HG03066 (cell line): Measurements from ENCODE around the gene MAPKAP1.
A peak's percentile ranks its signal among the peaks of the same experiment; 100 is the strongest.

Source experiments
- ATAC-seq: cut with Tn5 transposase; IDR thresholded peaks from one replicate; pipeline ENCODE4 v1.9.1; 2021; ENCODE audit warnings: low read depth; ENCODE audit not compliant: unreplicated experiment

The MAPKAP1 gene

GRCh38 chr9:125646621-125647100, 60.3 kb downstream of the MAPKAP1 start:
- no peak for ATAC-seq

GRCh38 chr9:125646217-125646616, 60.8 kb downstream of the MAPKAP1 start:
- no peak for ATAC-seq

DNA sequence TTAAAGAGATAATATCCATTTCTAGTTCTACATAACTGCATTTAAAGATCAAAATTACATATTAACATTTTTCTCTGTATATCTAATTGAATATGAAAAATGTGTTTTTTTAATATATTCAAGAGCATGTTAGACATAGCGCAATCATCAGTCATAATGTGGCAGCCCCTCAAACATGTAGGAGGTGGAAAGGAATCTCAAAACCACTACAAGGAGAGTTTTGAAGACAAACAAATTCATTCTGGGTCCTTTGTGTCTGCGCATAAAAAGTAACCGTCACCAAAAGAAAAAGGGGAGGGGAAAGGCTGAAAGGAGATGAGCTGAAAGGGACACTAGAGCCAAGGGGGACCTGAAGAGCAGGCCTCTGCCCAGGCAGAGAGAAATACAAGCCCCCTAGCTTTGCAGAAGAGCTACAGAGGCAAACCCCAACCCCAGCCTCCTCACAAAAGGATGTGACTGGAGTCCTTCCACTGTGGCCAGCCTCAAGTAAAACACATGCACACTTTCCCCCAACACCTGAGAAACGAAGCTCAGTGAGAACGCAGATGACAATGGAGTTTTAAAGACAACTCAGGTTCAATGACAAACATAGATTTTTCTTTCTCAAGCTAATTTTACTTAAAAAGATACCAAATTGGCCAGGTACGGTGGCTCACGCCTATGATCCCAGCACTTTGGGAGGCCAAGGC, 62.0 kb downstream of the MAPKAP1 start:
- ATAC-seq = no peak

DNA sequence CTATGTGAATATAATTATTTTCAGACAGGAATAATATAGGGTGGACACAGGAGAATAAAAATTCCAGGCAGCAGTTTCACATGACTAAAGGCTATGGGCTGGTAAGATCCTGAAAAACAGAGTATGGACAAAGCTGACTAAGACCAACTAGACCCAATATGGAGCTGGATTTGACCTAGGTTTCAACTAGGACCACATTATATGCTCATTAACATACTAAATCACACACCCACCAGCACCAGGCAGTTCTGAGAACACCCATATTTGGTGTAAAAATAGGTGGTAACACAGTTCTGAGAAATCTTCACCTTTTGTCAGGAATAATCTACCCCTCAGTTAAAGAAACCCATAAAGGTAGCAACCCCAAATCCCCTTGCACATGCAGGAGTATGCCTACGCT, 64.7 kb downstream of the MAPKAP1 start:
- no peak for ATAC-seq

- no peak for ATAC-seq
Measured at GRCh38 chr9:125639057-125639456, 68.0 kb downstream of the MAPKAP1 start.

GRCh38 chr9:125638239-125639045, 68.6 kb downstream of the MAPKAP1 start:
- no peak for ATAC-seq

- ATAC-seq = no peak
Measured at GRCh38 chr9:125637241-125637640, 69.8 kb downstream of the MAPKAP1 start.

GRCh38 chr9:125635888-125636287, 71.1 kb downstream of the MAPKAP1 start:
- no peak for ATAC-seq

DNA sequence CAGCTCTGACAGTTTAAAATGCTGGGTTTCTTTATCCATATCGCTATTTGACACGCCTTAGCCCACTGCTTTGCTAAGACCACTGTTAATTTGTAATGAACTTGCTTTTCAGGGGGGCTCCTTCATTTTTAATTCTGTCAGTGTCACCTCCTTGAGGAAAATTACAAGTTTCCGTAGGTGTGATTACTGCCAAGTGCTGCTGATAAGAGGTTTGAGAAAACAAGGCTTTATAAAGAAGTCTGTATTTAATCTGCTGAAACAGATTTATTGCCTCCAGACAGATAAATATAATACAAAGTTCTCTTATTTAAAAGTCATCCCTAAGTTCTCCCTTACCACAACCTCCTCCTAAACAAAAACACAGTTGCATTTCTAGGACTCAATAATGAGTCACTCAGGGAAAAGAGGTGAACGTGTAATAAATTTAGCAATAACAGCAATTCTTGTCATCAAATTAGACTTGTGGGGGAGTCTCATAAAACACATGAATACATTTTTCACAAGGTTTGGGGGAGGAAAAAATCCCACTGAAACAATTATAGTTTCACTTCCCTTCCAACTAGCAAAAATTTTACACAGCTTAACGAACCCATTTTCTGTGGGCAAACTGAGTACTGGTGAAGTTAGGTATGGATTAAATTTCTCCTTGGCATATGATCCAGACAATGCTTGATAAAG, 72.8 kb downstream of the MAPKAP1 start:
- no peak for ATAC-seq

- no peak for ATAC-seq
Measured at GRCh38 chr9:125633116-125633745, 73.8 kb downstream of the MAPKAP1 start.

- peak; percentile 54 for ATAC-seq
Measured at GRCh38 chr9:125632321-125633115, 74.5 kb downstream of the MAPKAP1 start.

- no peak for ATAC-seq
Measured at GRCh38 chr9:125631391-125632085, 75.5 kb downstream of the MAPKAP1 start.

DNA sequence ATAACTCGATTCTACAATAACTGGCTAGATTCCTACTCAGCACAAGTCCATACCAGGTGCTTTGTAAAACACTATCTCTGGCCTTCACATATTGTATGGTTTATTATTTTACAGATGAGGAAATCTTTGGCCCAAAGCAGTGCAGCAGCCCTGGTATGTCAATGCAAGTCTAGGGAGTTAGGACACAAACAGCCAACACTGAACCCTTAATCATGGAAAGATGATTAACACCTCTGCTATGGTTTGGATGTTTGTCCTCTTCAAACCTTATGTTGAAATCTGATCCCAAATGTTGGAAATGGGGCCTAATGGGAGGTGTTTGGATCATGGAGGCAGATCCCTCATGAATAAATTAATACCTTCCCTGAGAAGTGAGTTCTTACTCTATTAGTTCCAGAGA, 76.6 kb downstream of the MAPKAP1 start:
- ATAC-seq = no peak

DNA sequence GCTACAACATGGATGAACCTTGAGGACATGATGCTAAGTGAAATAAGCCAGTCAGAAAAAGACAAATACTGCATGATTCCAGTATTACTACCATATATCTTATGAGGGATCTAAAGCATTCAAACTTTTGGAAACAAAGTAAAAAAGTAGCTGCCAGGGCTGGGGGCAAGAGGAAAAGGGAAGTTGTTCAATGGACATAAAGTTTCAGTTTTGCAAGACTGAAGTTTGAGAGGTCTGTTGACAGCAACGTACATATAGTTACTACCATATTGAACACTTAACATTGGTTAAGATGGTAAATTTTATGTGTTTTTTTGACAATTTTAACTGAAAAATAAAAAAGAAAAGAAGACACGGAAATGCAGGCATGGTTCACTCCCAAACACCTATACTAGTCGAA, 77.6 kb downstream of the MAPKAP1 start:
- ATAC-seq = no peak

DNA sequence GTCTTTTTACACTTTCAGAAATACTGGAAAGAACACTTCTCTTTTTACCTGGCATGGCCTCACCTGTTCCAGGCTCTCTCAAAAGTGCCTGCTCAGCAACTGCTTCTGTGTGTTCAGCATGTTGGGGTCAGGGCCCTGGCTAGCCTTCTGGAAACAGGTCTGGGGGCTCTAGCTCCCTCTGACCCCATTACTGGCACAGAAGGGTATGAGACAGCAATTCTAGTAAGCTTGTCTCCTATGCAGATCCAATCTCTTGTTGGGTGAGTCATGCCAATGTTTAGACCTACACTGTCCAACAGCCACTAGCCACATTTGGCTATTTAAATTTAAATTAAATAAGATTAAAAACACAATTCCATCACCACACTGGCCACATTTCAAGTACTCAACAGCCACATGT, 80.8 kb downstream of the MAPKAP1 start:
- ATAC-seq = no peak

GRCh38 chr9:125621170-125621569, 85.8 kb downstream of the MAPKAP1 start:
- ATAC-seq = no peak

- ATAC-seq = no peak
Measured at GRCh38 chr9:125620216-125620615, 86.8 kb downstream of the MAPKAP1 start.

GRCh38 chr9:125617087-125617486, 89.9 kb downstream of the MAPKAP1 start:
- no peak for ATAC-seq

- ATAC-seq = no peak
Measured at GRCh38 chr9:125613141-125613540, 93.9 kb downstream of the MAPKAP1 start.

DNA sequence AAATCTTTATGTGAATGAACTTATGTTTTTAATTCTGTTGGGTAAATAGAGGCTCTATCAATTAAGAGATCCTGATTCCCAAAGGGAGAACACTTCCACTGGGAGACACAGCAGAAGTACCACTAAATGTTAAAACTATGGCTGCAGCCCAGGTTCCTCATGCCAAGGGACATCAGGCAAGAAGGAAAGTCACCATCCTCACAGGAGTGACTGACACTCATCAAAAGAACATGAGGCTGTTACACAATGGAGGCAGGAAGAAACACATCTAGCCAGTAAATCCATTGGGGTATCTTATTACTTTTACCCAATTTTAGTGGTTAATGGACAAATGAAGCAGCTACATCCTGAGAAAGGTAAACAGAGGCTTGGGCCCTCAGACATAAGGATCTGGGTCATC, 94.4 kb downstream of the MAPKAP1 start:
- no peak for ATAC-seq
